DMS153 (cell line): ENCODE results near the gene HADHB.
"Not testable (repeated sequence)": the region's sequence is repeated elsewhere in the genome, so short reads cannot be mapped to it uniquely, and the experiment has no call there.

ENCODE experiments used
- DNase-seq: peaks from one replicate; lab custom pipeline; 2025; lab: John Stamatoyannopoulos, UW

Gene HADHB

GRCh38 chr2:26298286-26298637 is 53.5 kb downstream of the HADHB start:
- DNase-seq, result no peak

- no peak for DNase-seq
Observed at GRCh38 chr2:26298638-26299393, 54.1 kb downstream of the HADHB start.

GRCh38 chr2:26299471-26300101 is 54.8 kb downstream of the HADHB start:
- DNase-seq, result no peak

DNA sequence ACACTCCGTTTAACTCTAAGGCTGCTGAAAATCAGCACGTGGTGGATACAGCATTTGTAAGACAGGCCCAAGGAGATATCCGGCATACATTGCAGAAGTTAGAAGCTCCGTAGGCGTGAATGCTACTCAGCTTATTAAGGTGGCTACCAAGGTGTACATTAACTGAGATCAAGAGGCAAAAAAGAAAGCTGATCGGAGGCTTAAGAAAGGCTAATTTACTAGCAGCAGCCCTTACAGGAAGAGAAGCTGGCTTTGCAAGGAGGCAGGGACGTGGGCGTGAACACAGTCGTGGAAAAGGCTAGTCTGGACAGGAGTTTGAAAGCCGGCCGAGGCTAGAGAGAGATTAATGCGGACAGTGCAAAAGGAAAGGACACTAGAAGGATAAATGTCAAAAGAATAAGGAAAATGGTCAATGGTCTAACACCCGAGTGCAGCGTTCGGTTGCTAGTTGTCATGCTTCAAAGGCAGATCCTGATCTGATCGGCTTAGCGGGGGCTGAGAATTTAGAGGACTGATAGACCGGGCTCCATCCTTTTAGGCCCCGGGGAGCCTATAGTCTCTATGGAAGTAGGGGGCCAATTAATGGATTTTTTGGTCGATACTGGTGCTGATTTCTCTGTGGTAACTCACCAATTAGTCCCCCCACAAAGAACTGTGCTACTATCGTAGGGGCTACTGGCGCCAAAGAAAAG is 55.6 kb downstream of the HADHB start:
- no peak for DNase-seq

DNA sequence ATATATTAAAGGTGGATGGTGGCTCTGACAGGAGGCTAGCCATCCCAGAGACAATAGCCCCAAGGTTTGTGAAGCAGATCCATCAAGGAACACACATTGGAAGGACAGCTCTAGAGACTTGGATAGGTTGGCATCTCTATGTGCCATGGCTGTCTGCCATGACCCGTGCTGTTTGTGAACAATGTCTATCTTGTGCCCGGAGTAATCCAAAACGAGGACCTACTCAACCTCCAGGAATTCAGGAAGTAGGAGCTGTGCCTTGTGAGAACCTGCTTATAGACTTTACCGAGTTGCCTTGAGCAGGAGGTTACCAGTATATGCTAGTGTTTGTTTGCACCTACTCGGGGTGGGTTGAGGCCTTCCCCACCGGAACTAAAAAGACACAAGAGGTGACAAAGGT is 58.1 kb downstream of the HADHB start:
- DNase-seq, result no peak

DNA sequence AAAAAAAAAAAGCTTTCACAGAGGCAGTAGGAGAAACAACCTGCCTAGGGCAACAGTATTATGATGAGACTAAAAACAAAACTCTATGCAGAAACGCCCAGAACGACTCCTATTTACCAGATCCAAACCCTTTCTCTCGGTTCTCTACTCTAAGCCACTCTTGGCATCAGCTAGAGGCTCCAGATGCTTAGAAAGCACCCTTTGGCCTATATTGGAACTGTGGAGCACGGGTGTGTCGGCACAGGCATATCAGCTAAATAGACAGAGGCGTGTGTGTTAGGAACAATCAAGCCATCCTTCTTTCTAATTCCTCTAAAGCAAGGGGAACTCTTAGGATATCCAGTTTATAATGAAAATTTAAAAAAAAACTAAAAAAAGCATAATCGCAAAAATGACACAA is 60.4 kb downstream of the HADHB start:
- DNase-seq, result not testable (repeated sequence)

- no peak for DNase-seq
Observed at GRCh38 chr2:26305540-26305939, 60.8 kb downstream of the HADHB start.

GRCh38 chr2:26309921-26310320 is 65.2 kb downstream of the HADHB start:
- no peak for DNase-seq

- no peak for DNase-seq
Observed at GRCh38 chr2:26312471-26312870, 67.7 kb downstream of the HADHB start.

GRCh38 chr2:26313446-26313845 is 68.7 kb downstream of the HADHB start:
- no peak for DNase-seq

DNA sequence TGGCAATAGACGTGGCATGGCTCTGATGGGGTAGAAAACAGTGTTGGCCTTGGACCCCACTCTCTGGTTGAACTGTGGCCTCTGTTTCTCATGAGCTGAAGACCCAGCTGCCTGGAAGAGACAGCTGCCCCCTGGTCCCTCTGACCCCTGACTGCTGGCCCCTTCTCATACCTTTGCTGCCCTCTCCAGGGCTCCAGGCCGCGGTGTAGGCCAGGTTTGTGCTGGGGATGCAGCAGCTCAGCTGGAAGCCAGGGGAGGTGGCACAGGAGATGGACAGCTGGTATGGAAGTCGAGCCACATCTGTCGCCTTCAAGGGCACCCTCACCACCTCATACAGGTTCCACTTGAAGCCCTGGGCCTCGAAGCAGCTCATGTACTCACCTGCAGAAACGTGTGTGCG is 69.5 kb downstream of the HADHB start:
- DNase-seq, result no peak

- DNase-seq, result no peak
Observed at GRCh38 chr2:26316041-26316440, 71.3 kb downstream of the HADHB start.

- no peak for DNase-seq
Observed at GRCh38 chr2:26316845-26317244, 72.1 kb downstream of the HADHB start.

DNA sequence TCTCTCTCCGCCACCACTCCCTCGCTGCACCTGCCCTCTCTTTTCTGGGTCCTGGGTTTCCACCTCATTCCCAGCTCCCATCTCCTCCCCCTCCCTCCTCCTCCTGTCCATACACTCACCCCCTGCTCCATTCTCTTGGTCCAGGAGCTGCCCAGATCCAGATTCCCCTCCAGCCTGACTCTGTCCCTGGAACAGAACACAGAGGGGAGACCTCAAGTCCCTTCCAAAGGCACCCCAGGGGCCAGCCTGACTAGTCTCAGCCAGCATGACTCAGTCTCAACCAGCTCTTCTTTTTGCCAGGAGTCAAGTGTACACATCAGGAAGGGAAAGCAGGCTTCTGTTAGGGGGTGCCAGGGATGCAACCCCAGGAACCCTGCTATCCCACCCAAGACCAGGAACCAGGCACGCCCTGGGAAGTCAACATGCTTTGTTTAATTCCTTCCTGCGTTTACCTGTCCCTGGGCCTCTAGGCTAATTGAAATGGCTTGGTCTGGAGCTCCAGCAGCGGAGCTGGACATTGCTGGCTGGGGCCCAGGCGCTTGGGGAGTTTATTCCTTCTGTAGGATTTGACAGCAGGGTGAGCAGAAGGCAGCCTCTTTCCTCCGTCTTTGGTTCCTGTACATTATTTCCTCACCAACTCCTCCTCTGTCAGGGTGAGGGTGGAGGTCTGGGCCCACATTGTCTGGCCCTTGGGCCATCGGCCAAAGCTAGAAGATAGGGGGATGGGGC is 72.8 kb downstream of the HADHB start:
- DNase-seq, result no peak

- no peak for DNase-seq
Observed at GRCh38 chr2:26318950-26319349, 74.2 kb downstream of the HADHB start.

DNA sequence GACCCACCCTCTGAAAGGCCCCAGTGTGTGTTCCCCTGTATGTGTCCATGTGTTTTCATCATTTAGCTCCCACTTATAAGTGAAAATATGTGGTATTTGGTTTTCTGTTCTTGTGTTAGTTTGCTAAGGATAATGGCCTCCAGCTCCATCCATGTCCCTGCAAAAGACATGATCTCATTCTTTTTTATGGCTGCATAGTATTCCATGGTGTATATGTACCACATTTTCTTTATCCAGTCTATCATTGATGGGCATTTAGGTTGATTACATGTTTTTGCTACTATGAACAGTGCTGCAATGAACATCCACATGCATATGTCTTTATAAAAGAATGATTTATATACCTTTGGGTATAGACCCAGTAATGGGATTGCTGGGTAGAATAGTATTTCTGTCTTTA is 79.7 kb downstream of the HADHB start:
- not testable (repeated sequence) for DNase-seq

DNA sequence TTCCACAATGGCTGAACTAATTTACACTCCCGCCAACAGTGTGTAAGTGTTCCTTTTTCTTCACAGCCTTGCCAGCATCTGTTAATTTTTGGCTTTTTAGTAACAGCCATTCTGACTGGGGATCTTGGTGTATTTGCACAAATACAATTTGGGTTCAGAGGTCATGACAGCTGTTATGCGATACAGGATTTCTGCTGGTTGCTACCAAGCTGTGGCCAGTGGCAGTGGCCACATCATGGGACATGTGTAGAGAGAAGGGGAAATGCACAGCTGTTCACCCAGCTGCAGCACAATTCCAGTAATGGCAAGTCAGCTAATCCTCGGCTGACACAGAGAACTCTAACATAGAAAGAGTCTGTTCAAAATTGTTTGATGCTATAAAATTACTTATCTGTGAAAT is 80.2 kb downstream of the HADHB start:
- DNase-seq, result no peak

- no peak for DNase-seq
Observed at GRCh38 chr2:26325851-26326250, 81.1 kb downstream of the HADHB start.

- no peak for DNase-seq
Observed at GRCh38 chr2:26326514-26326913, 81.8 kb downstream of the HADHB start.

GRCh38 chr2:26327291-26328272 is 82.8 kb downstream of the HADHB start:
- DNase-seq, result no peak

- not testable (repeated sequence) for DNase-seq
Observed at GRCh38 chr2:26329083-26329482, 84.3 kb downstream of the HADHB start.
